GM12878 (cell line): Measurements from ENCODE around the gene WDR91.

Experiments
- BCL3 ChIP-seq: IDR thresholded peaks from 2 replicates; pipeline ENCODE4 v1.6.1; 2011; ENCODE audit warnings: borderline replicate concordance, low read depth, mild to moderate bottlenecking, moderate library complexity, low read length; ENCODE audit not compliant: insufficient read depth, poor library complexity, severe bottlenecking
- BHLHE40 ChIP-seq, 2 experiments: fragments of 450-650 bp in 1 of 2; IDR thresholded peaks; 2 replicates each; pipeline ENCODE4 v1.6.1; 2011 to 2017; ENCODE audit warnings: low read depth in 2 of 2, borderline replicate concordance in 1 of 2, improper control_type of control experiment in 1 of 2, low read length in 1 of 2, mild to moderate bottlenecking in 1 of 2
- CTCF ChIP-seq, 3 experiments: IDR thresholded peaks in 2 of 3; conservative IDR thresholded peaks in 1 of 3; 2 replicates each; pipeline ENCODE4 v1.5.1; 2011; ENCODE audit warnings: low read depth in 3 of 3, low read length in 3 of 3, mild to moderate bottlenecking in 3 of 3, control low read depth in 2 of 3, moderate library complexity in 2 of 3, inconsistent platforms in 1 of 3, mixed read lengths in 1 of 3; ENCODE audit not compliant: control insufficient read depth in 2 of 3, insufficient read depth in 1 of 3; ENCODE audit errors: extremely low read depth in 1 of 3
- EED ChIP-seq: sonication (generic); IDR thresholded peaks from 2 replicates; pipeline ENCODE4 v1.6.1; 2016; ENCODE audit warnings: antibody characterized with exemption, low read depth
- FOS ChIP-seq: IDR thresholded peaks from 3 replicates; pipeline ENCODE4 v1.6.1; 2011; ENCODE audit warnings: borderline replicate concordance; ENCODE audit not compliant: insufficient read length; ENCODE audit errors: extremely low read depth
- POLR2A ChIP-seq: IDR thresholded peaks from 2 replicates; pipeline ENCODE4 v1.6.1; 2011; ENCODE audit warnings: low read depth, mild to moderate bottlenecking, low read length
- RAD21 ChIP-seq: IDR thresholded peaks from 2 replicates; pipeline ENCODE4 v1.6.1; 2011; ENCODE audit warnings: mild to moderate bottlenecking, low read depth, low read length, moderate library complexity; ENCODE audit not compliant: insufficient read depth
- RFX5 ChIP-seq: IDR thresholded peaks from 2 replicates; pipeline ENCODE4 v1.6.1; 2011; ENCODE audit warnings: low read depth, low read length, improper control_type of control experiment
- SP1 ChIP-seq: IDR thresholded peaks from one replicate; pipeline ENCODE4 v1.6.1; 2011; ENCODE audit warnings: low read depth, low read length
- STAT1 ChIP-seq: fragments of 450-650 bp; conservative IDR thresholded peaks from 2 replicates; pipeline ENCODE4 v1.6.1; 2014; ENCODE audit warnings: antibody characterized with exemption, mild to moderate bottlenecking
- TCF3 ChIP-seq: IDR thresholded peaks from 2 replicates; pipeline ENCODE4 v1.6.1; 2012; ENCODE audit warnings: low read depth, mild to moderate bottlenecking, low read length, borderline replicate concordance; ENCODE audit not compliant: insufficient read depth
- TF ChIP-seq, protein P1 (sequence below): fragments of 450-650 bp; IDR thresholded peaks from 2 replicates; pipeline ENCODE4 v1.6.1; 2016; ENCODE audit warnings: mild to moderate bottlenecking, moderate library complexity, borderline replicate concordance

DNA sequence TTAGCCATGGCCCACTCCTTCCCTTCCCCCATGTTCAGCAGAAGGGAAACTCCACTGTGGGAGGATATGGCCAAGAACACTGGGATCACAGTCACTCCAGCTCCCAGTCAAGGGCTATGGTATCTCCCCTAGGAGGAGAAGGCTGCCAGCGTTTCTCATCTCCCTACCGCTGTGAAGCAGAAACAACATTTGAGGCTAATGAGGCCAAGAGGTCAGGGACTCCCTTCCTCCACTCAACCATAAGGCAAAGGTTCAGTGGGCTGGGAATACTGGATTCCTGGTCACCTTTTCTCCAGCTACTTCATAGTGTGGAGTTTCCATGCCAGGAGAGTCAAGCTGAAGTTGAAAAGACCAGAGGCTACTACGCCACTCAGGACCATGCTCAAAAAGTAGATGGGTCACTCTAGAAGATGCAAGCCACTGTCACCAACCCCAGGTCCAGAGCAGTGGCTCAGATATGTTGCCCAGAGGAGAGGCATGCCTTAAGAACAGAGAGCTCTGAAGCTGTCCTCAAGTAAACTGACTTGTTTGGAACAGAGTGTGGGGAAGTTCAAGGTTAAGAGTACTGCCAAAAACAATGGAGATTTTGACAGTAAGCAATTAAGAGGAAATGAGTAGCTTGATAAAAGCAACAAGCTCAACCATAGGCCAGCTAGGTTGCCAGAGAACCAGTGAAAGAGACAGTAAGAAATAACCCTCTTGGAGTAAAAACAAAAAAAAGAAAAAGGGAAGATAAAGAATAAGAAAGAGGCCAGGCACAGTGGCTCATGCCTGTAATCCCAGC, 67.2 kb downstream of the WDR91 start:
- TF ChIP-seq, protein P1, sequence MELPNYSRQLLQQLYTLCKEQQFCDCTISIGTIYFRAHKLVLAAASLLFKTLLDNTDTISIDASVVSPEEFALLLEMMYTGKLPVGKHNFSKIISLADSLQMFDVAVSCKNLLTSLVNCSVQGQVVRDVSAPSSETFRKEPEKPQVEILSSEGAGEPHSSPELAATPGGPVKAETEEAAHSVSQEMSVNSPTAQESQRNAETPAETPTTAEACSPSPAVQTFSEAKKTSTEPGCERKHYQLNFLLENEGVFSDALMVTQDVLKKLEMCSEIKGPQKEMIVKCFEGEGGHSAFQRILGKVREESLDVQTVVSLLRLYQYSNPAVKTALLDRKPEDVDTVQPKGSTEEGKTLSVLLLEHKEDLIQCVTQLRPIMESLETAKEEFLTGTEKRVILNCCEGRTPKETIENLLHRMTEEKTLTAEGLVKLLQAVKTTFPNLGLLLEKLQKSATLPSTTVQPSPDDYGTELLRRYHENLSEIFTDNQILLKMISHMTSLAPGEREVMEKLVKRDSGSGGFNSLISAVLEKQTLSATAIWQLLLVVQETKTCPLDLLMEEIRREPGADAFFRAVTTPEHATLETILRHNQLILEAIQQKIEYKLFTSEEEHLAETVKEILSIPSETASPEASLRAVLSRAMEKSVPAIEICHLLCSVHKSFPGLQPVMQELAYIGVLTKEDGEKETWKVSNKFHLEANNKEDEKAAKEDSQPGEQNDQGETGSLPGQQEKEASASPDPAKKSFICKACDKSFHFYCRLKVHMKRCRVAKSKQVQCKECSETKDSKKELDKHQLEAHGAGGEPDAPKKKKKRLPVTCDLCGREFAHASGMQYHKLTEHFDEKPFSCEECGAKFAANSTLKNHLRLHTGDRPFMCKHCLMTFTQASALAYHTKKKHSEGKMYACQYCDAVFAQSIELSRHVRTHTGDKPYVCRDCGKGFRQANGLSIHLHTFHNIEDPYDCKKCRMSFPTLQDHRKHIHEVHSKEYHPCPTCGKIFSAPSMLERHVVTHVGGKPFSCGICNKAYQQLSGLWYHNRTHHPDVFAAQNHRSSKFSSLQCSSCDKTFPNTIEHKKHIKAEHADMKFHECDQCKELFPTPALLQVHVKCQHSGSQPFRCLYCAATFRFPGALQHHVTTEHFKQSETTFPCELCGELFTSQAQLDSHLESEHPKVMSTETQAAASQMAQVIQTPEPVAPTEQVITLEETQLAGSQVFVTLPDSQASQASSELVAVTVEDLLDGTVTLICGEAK = no peak
- TF ChIP-seq CTCF (IDR thresholded peaks at IDR 0.05 in 2 of 3, conservative IDR thresholded peaks at IDR 0.05 in 1 of 3; ENCODE audit: control insufficient read depth in 2 of 3, extremely low read depth in 1 of 3, insufficient read depth in 1 of 3, low read depth in 3 of 3, low read length in 3 of 3) (no peak), EED (no peak), STAT1 (no peak), RAD21 (no peak), SP1 (no peak), TCF3 (no peak), FOS (no peak), POLR2A (no peak), BHLHE40 (IDR thresholded peaks at IDR 0.05; ENCODE audit: borderline replicate concordance in 1 of 2, low read depth in 2 of 2, low read length in 1 of 2) (no peak), RFX5 (no peak), BCL3 (no peak)
